GM12875 (cell line): ENCODE results near the gene SLC25A42.

ENCODE experiments used
- H3K4me3 ChIP-seq: one replicate; pipeline ENCODE4 v1.5.1; 2011; ENCODE audit warnings: low read depth, low read length, control low read depth
- TF ChIP-seq, protein P1 (sequence below): IDR thresholded peaks from 2 replicates; pipeline ENCODE4 v1.5.1; 2011; ENCODE audit warnings: low read depth, mild to moderate bottlenecking, control low read depth, inconsistent platforms, low read length, moderate library complexity, borderline replicate concordance; ENCODE audit not compliant: insufficient read depth

Gene SLC25A42

DNA sequence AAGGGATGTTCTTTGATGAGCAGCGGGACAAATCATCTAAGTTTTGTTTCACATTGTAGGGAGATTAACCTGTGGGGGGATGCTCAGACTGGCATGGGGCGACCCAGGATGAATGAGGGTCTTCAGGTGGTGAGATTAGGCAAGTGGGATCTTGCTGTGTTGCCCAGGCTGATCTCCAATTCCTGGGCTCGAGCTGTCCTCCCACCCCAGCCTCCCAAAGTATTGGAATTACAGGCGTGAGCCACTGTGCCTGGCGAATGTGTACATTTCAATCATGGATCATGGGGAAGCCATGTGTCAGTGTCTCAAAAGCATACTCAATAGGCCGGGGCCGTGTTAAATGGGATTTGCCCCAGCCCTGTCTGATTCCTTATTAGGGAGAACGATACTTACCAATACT lies 8.1 kb downstream of the SLC25A42 start:
- TF ChIP-seq, protein P1, sequence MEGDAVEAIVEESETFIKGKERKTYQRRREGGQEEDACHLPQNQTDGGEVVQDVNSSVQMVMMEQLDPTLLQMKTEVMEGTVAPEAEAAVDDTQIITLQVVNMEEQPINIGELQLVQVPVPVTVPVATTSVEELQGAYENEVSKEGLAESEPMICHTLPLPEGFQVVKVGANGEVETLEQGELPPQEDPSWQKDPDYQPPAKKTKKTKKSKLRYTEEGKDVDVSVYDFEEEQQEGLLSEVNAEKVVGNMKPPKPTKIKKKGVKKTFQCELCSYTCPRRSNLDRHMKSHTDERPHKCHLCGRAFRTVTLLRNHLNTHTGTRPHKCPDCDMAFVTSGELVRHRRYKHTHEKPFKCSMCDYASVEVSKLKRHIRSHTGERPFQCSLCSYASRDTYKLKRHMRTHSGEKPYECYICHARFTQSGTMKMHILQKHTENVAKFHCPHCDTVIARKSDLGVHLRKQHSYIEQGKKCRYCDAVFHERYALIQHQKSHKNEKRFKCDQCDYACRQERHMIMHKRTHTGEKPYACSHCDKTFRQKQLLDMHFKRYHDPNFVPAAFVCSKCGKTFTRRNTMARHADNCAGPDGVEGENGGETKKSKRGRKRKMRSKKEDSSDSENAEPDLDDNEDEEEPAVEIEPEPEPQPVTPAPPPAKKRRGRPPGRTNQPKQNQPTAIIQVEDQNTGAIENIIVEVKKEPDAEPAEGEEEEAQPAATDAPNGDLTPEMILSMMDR: no peak
- H3K4me3 ChIP-seq: no peak overlapping the region

DNA sequence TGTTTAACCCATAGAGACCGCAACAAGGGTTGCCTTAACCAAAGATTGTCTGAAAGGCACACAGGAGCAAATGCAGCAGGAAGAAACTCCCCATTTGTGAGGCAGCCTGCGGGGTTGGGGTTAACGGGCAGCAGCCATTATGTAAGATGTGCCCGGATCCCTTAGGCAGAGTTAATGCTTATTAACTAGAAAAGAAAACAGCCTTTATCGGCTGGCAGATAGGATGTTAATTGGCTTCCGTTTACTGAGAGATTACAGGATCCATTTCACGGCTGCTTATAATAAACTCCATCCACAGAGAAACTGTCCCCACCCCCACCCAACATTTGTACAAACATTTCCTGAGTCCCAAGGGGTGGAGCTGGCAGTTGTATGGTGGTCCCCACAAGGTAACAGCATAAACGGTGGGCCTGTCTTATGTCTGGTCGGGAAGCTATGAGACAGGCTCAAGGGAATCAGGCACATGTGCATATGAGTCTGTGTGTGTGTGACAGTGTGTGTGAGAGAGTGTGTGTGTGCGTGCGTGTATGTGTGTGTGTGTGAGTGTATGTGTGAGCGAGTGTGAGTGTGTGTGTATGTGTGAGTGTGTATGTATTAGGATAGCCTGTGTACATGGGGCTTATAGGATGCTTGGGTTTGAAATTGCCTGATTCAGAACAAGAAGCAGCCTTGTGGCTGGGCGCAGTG lies 10.5 kb downstream of the SLC25A42 start:
- H3K4me3 ChIP-seq: no peak overlapping the region
- TF ChIP-seq, protein P1: no peak

GRCh38 chr19:19075126-19075525 lies 11.3 kb downstream of the SLC25A42 start:
- TF ChIP-seq, protein P1: no peak
- H3K4me3 ChIP-seq: no peak overlapping the region

DNA sequence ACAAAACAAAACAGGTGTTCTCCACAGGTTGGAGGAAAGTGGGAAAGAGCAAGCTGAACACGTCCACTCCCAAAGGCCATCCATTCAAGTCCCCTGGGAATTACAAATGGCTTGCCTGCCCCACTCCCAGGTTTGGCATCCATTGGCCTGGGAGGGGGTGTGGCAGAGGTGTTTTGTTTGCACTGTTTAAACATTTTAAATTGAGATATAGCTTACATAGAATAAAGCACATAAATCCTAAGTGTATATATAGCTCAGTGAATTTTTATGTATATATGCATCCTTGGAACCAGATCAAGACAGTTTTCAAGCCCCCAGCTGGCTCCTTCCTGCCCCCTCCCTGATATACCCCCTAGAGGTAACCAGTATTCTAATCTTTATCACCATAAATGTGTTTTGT lies 12.7 kb downstream of the SLC25A42 start:
- TF ChIP-seq, protein P1: no peak
- H3K4me3 ChIP-seq: no peak overlapping the region

DNA sequence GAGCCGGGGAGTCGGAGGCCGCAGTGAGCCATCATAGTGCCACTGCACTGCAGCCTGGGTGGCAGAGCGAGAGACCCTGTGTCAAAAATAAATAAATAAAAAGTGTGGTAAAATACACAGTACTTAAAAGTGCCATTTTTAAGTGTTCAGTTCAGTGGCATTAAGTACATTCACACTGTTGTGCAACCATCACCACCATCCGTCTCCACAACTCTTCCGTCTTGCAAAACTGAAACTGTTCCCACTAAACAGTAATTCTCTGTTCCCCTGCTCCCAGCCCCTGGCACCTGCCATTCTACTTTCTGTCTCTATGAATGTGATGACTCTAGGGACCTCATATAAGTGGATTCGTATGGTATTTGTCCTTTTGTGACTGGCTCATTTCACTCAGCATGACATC lies 13.3 kb downstream of the SLC25A42 start:
- no peak overlapping the region for H3K4me3 ChIP-seq
- TF ChIP-seq, protein P1: no peak

DNA sequence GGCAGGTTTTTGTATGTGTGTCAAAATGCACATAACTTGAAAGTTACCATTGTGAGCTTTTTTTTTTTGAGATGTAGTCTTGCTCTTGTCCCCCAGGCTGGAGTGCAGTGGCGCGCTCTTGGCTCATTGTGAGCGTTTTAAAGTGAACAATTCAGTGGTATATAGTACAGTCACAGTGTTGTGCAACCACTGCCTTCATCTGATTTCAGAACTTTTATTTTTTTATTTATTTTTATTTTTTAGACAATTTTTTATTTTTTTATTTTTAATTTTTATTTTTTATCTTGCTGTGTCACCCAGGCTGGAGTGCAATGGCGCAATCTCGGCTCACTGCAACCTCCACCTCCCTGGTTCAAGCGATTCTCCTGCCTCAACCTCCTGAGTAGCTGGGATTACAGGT lies 15.0 kb downstream of the SLC25A42 start:
- H3K4me3 ChIP-seq: no peak overlapping the region
- TF ChIP-seq, protein P1: no peak

- no peak overlapping the region for H3K4me3 ChIP-seq
- TF ChIP-seq, protein P1: no peak
Observed at GRCh38 chr19:19079571-19079970, 15.8 kb downstream of the SLC25A42 start.
